Measurements from ENCODE around the gene ASB10. TPM values are rescaled to one million over a fixed set of nuclear protein-coding genes. Genes with fewer than 3 reads are reported as not detected.

The ASB10 gene
- polyA plus RNA-seq, 3 donors, result not detected

DNA sequence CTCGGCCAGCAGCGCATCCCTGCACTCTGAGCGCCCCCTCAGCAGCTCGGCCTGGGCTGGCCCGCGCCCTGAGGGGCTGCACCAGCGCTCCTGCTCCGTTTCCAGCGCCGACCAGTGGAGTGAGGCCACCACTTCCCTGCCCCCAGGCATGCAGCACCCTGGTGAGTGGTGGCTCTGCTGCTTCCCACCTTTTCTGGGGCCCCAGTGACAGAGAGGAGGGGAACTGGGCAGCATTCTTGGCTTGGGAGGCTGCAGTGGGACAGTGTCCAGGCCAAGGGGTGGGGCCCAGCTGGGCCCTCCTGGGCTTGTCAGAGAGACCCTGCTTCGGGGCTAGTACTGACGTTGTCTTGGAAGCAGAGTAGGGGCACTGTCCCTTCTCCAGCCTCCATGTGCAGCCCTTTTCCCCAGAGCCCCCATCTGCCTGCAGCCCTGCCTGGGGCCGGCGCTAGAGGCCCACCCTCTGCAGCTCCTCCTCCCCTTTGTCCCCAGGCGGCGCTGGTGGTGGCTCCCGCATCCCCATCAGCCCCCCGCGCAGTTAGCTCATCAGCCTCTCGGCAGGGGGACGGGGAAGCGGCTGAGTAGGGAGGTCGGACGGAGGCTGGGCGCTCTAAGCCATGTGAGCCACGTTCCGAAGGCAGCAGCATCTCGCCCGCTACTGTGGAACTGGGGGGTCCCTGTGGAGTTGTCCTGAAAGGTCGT is 48.7 kb downstream of the ASB10 start:
- no peaks in the 10 kb centered on the region for H3K4me1 Mint-ChIP-seq
- no peak overlapping the region for H3K4me2 ChIP-seq (replicated peaks; ENCODE audit: extremely low read depth, low read length, poor library complexity, severe bottlenecking)
- intact Hi-C loops (cut with micrococcal nuclease), result no loop called here
- no peaks in the 10 kb centered on the region for H3K9me3 Mint-ChIP-seq
- peaks cover 49 to 78% of the 10 kb centered on the region in 2 donors for H3K36me3 ChIP-seq (replicated peaks in 1 of 2; ENCODE audit: control insufficient read depth in 1 of 2, insufficient read depth in 2 of 2, low read length in 2 of 2)
- H4K20me1 ChIP-seq (ENCODE audit: insufficient read depth, low read length), result peaks cover 4% of the 10 kb centered on the region
- no peak for DNase-seq
- TF ChIP-seq, protein P1, sequence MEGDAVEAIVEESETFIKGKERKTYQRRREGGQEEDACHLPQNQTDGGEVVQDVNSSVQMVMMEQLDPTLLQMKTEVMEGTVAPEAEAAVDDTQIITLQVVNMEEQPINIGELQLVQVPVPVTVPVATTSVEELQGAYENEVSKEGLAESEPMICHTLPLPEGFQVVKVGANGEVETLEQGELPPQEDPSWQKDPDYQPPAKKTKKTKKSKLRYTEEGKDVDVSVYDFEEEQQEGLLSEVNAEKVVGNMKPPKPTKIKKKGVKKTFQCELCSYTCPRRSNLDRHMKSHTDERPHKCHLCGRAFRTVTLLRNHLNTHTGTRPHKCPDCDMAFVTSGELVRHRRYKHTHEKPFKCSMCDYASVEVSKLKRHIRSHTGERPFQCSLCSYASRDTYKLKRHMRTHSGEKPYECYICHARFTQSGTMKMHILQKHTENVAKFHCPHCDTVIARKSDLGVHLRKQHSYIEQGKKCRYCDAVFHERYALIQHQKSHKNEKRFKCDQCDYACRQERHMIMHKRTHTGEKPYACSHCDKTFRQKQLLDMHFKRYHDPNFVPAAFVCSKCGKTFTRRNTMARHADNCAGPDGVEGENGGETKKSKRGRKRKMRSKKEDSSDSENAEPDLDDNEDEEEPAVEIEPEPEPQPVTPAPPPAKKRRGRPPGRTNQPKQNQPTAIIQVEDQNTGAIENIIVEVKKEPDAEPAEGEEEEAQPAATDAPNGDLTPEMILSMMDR (IDR thresholded peaks at IDR 0.05), result no peak
- no peak overlapping the region for H3K4me3 ChIP-seq (replicated peaks in 1 of 3; ENCODE audit: low read depth in 2 of 3, low read length in 3 of 3)
- no peak overlapping the region for H3K27ac ChIP-seq (ENCODE audit: low read depth in 1 of 2, low read length in 2 of 2)
- H3K4me3 Mint-ChIP-seq, result no peak overlapping the region
- H3K9me3 ChIP-seq (replicated peaks in 1 of 2; ENCODE audit: control insufficient read depth in 1 of 2, insufficient read depth in 1 of 2, low read length in 2 of 2), result no peaks in the 10 kb centered on the region
- H3K27ac Mint-ChIP-seq, result no peak overlapping the region
- H3K27me3 ChIP-seq (ENCODE audit: control insufficient read depth in 2 of 2, insufficient read depth in 2 of 2, low read length in 2 of 2), result no peaks in the 10 kb centered on the region
- H3K9ac ChIP-seq (ENCODE audit: insufficient read depth, low read length, poor library complexity, severe bottlenecking), result no peak overlapping the region
- no peak overlapping the region for H2AFZ ChIP-seq (ENCODE audit: insufficient read depth, low read depth, low read length, poor library complexity, severe bottlenecking)
- H3K36me3 Mint-ChIP-seq, result peaks cover 58 to 63% of the 10 kb centered on the region in 2 donors
- H3K27me3 Mint-ChIP-seq (ENCODE audit: low read depth in 3 of 3), result peaks cover 0 to 3% (median 2%) of the 10 kb centered on the region in 3 donors
- H3K79me2 ChIP-seq (ENCODE audit: insufficient read depth, low read length), result no peaks in the 10 kb centered on the region
- 96% methylated on average over 21 of the region's 30 CpGs for WGBS (ENCODE audit: insufficient coverage)
- H3K4me1 ChIP-seq (ENCODE audit: control insufficient read depth in 1 of 2, insufficient read depth in 2 of 2, low read length in 2 of 2), result no peaks in the 10 kb centered on the region

DNA sequence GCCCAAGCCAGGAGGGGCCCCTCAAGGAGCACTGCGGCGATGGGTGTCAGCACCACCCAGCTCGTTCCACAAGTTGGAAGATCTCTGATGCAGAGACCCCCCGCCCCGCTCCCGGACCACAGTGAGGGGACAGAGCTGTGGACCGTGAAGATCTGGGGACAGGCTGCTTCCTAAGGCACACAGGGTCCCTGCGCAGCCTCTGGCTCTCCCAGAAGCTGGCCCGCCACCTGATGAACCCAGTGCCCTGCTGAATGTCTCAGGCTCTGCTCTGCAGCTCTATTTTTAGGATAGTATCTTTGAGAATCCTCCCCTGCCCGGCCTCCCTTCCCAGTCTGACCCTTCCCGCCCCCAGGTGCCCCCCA is 49.3 kb downstream of the ASB10 start:
- Histone ChIP-seq H3K9me3 (replicated peaks in 1 of 2; ENCODE audit: control insufficient read depth in 1 of 2, insufficient read depth in 1 of 2, low read length in 2 of 2) (no peaks in the 10 kb centered on the region), H3K4me2 (replicated peaks; ENCODE audit: extremely low read depth, low read length, poor library complexity, severe bottlenecking) (no peak overlapping the region), H3K9ac (ENCODE audit: insufficient read depth, low read length, poor library complexity, severe bottlenecking) (no peak overlapping the region), H3K79me2 (ENCODE audit: insufficient read depth, low read length) (no peaks in the 10 kb centered on the region), H4K20me1 (ENCODE audit: insufficient read depth, low read length) (peaks cover 4% of the 10 kb centered on the region), H3K27ac (ENCODE audit: low read depth in 1 of 2, low read length in 2 of 2) (no peak overlapping the region), H3K4me1 (ENCODE audit: control insufficient read depth in 1 of 2, insufficient read depth in 2 of 2, low read length in 2 of 2) (no peaks in the 10 kb centered on the region), H2AFZ (ENCODE audit: insufficient read depth, low read depth, low read length, poor library complexity, severe bottlenecking) (no peak overlapping the region), H3K36me3 (replicated peaks in 1 of 2; ENCODE audit: control insufficient read depth in 1 of 2, insufficient read depth in 2 of 2, low read length in 2 of 2) (peaks cover 44 to 76% of the 10 kb centered on the region in 2 donors), H3K4me3 (replicated peaks in 1 of 3; ENCODE audit: low read depth in 2 of 3, low read length in 3 of 3) (no peak overlapping the region), H3K27me3 (ENCODE audit: control insufficient read depth in 2 of 2, insufficient read depth in 2 of 2, low read length in 2 of 2) (no peaks in the 10 kb centered on the region)
- intact Hi-C loops (cut with micrococcal nuclease), result no loop called here
- TF ChIP-seq, protein P1 (IDR thresholded peaks at IDR 0.05), result no peak
- Mint-ChIP-seq H3K36me3 (peaks cover 56 to 58% of the 10 kb centered on the region in 2 donors), H3K4me3 (no peak overlapping the region), H3K27ac (no peak overlapping the region), H3K9me3 (no peaks in the 10 kb centered on the region), H3K27me3 (ENCODE audit: low read depth in 3 of 3) (peaks cover 0 to 3% (median 2%) of the 10 kb centered on the region in 3 donors), H3K4me1 (no peaks in the 10 kb centered on the region)
- no peak for DNase-seq
- WGBS (ENCODE audit: insufficient coverage), result 96% methylated on average over 6 of the region's 11 CpGs

Data from CD14-positive monocyte (primary cell).